Tibial nerve (tissue), 3 donors: ENCODE measurements around the gene C1QTNF7.

Experiments
- CTCF ChIP-seq, 5 experiments: fragments of 200-600 bp in 3 of 5; fragments of 450-650 bp in 2 of 5; sonication (generic) in 3 of 5; IDR thresholded peaks; one replicate each; pipeline ENCODE4 v1.5.1; 2016 to 2019; ENCODE audit warnings: antibody characterized with exemption in 5 of 5, mild to moderate bottlenecking in 3 of 5, moderate library complexity in 2 of 5
- POLR2A ChIP-seq, 2 donors: fragments of 450-650 bp; IDR thresholded peaks; one replicate each; pipeline ENCODE4 v1.6.1; 2017; ENCODE audit warnings: antibody characterized with exemption in 2 of 2, mild to moderate bottlenecking in 2 of 2, moderate library complexity in 2 of 2

DNA sequence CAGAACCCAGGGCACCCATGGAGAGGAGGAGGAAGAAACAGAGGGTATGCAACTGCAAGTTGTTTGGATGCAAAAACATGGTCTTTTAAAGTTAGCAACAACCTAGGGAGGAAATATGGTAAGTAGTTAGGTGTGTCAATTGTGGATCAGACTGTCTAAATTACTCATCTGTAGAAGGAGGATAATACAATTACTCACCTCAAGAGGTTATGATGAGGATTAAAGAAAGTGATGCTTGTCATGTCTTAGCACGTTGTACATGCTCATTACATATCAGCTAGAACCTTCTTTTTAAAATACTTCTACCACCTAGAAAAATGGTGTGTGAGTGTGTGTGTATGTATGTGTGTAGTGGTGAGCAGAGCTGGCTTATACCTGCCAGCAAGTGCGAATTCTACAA is 2.3 kb upstream of the C1QTNF7 start:
- no peak for TF ChIP-seq CTCF (IDR thresholded peaks at IDR 0.05)
- TF ChIP-seq POLR2A (IDR thresholded peaks at IDR 0.05), result no peak
